Large intestine (tissue), 3 donors: ENCODE results near the gene CSRP2. TPM values are rescaled to one million over a fixed set of nuclear protein-coding genes. Genes with fewer than 3 reads are reported as not detected.

ENCODE experiments used
- DNase-seq, 2 donors: peaks; one replicate each; pipeline versions ENCODE4 v3.0.0 to v3.0.0-alpha.2; 2013
- H3K27ac ChIP-seq: one replicate; pipeline ENCODE4 v1.5.1; 2013; ENCODE audit warnings: low read length
- H3K27me3 ChIP-seq: 2 replicates; pipeline ENCODE4 v1.6.1; 2013; ENCODE audit warnings: low read length; ENCODE audit not compliant: control insufficient read depth, insufficient read depth
- H3K36me3 ChIP-seq: 2 replicates; pipeline ENCODE4 v1.6.1; 2013; ENCODE audit warnings: low read length; ENCODE audit not compliant: control insufficient read depth, insufficient read depth
- H3K4me1 ChIP-seq: one replicate; pipeline ENCODE4 v1.6.1; 2013; ENCODE audit warnings: low read length; ENCODE audit not compliant: control insufficient read depth, insufficient read depth
- H3K4me3 ChIP-seq: one replicate; pipeline ENCODE4 v1.5.1; 2013; ENCODE audit warnings: low read length
- H3K9me3 ChIP-seq: one replicate; pipeline ENCODE4 v1.6.1; 2013; ENCODE audit warnings: mild to moderate bottlenecking, low read depth, low read length, moderate library complexity; ENCODE audit not compliant: control insufficient read depth
- WGBS: methylation state at CpG from one replicate; pipeline ENCODE4 v1.1.5; 2013; ENCODE audit warnings: low lambda C conversion rate; ENCODE audit not compliant: insufficient coverage; 5-methylcytosine and 5-hydroxymethylcytosine counted together
- polyA plus RNA-seq: library from polyadenylated mRNA; unstranded; fragments of 120-200 nt; gene quantifications from one replicate; pipeline ENCODE4 v1.2.1, GENCODE V29; 2013

CSRP2 gene
- polyA plus RNA-seq, 1 donor = 29.4 TPM

- no peak for DNase-seq
- Histone ChIP-seq H3K4me1 (no peaks in the 10 kb centered on the region), H3K36me3 (no peaks in the 10 kb centered on the region), H3K9me3 (no peaks in the 10 kb centered on the region), H3K27me3 (no peaks in the 10 kb centered on the region), H3K4me3 (no peak overlapping the region), H3K27ac (no peak overlapping the region)
These were observed 37.3 kb upstream of the CSRP2 start for GRCh38 chr12:76916170-76916540.

GRCh38 chr12:76915361-76916169 lies 36.7 kb upstream of the CSRP2 start:
- Histone ChIP-seq H3K27ac (no peak overlapping the region), H3K9me3 (no peaks in the 10 kb centered on the region), H3K4me3 (no peak overlapping the region), H3K36me3 (no peaks in the 10 kb centered on the region), H3K4me1 (no peaks in the 10 kb centered on the region), H3K27me3 (no peaks in the 10 kb centered on the region)
- no peak for DNase-seq
- WGBS = 100% methylated on average over 1 of the region's 6 CpGs

- no peaks in the 10 kb centered on the region for H3K9me3 ChIP-seq
- no peaks in the 10 kb centered on the region for H3K27me3 ChIP-seq
- no peak overlapping the region for H3K27ac ChIP-seq
- no peak overlapping the region for H3K4me3 ChIP-seq
- WGBS = no CpG with 5 or more reads among the region's 2 CpGs
- H3K36me3 ChIP-seq = no peaks in the 10 kb centered on the region
- H3K4me1 ChIP-seq = no peaks in the 10 kb centered on the region
- DNase-seq = no peak
These were observed 35.5 kb upstream of the CSRP2 start for GRCh38 chr12:76914102-76914859.

GRCh38 chr12:76909290-76909689 lies 30.5 kb upstream of the CSRP2 start:
- Histone ChIP-seq H3K4me3 (no peak overlapping the region), H3K27ac (no peak overlapping the region), H3K36me3 (no peaks in the 10 kb centered on the region), H3K27me3 (no peaks in the 10 kb centered on the region), H3K4me1 (no peaks in the 10 kb centered on the region), H3K9me3 (no peaks in the 10 kb centered on the region)
- DNase-seq = no peak
- WGBS = no CpG with 5 or more reads among the region's 4 CpGs

GRCh38 chr12:76908303-76909017 lies 29.6 kb upstream of the CSRP2 start:
- no CpG with 5 or more reads among the region's 6 CpGs for WGBS
- Histone ChIP-seq H3K9me3 (no peaks in the 10 kb centered on the region), H3K27ac (no peak overlapping the region), H3K27me3 (no peaks in the 10 kb centered on the region), H3K4me3 (no peak overlapping the region), H3K36me3 (no peaks in the 10 kb centered on the region), H3K4me1 (no peaks in the 10 kb centered on the region)
- DNase-seq = no peak

GRCh38 chr12:76901628-76902380 lies 23.0 kb upstream of the CSRP2 start:
- H3K9me3 ChIP-seq = peaks cover 2% of the 10 kb centered on the region
- no peaks in the 10 kb centered on the region for H3K36me3 ChIP-seq
- no CpG with 5 or more reads among the region's 4 CpGs for WGBS

GRCh38 chr12:76899522-76899921 lies 20.7 kb upstream of the CSRP2 start:
- H3K4me3 ChIP-seq = no peak overlapping the region
- H3K36me3 ChIP-seq = no peaks in the 10 kb centered on the region
- H3K4me1 ChIP-seq = no peaks in the 10 kb centered on the region
- H3K27me3 ChIP-seq = no peaks in the 10 kb centered on the region
- DNase-seq = no peak
- no peak overlapping the region for H3K27ac ChIP-seq
- peaks cover 2% of the 10 kb centered on the region for H3K9me3 ChIP-seq
- 100% methylated on average over 1 of the region's 2 CpGs for WGBS

More at GRCh38 chr12:76901628-76902380, 23.0 kb upstream of the CSRP2 start:
- Histone ChIP-seq H3K27me3 (no peaks in the 10 kb centered on the region), H3K4me1 (no peaks in the 10 kb centered on the region), H3K27ac (no peak overlapping the region), H3K4me3 (no peak overlapping the region)
- DNase-seq = no peak

GRCh38 chr12:76898442-76898841 lies 19.6 kb upstream of the CSRP2 start:
- DNase-seq = no peak
- no CpG with 5 or more reads among the region's 1 CpG for WGBS
- no peaks in the 10 kb centered on the region for H3K4me1 ChIP-seq
- H3K9me3 ChIP-seq = peaks cover 2% of the 10 kb centered on the region
- H3K27me3 ChIP-seq = no peaks in the 10 kb centered on the region
- no peak overlapping the region for H3K4me3 ChIP-seq
- H3K36me3 ChIP-seq = no peaks in the 10 kb centered on the region
- H3K27ac ChIP-seq = no peak overlapping the region

- Histone ChIP-seq H3K4me3 (no peak overlapping the region), H3K9me3 (no peaks in the 10 kb centered on the region), H3K27ac (no peak overlapping the region), H3K36me3 (no peaks in the 10 kb centered on the region), H3K27me3 (no peaks in the 10 kb centered on the region), H3K4me1 (no peaks in the 10 kb centered on the region)
- DNase-seq = no peak
- WGBS = no CpG with 5 or more reads among the region's 1 CpG
These were observed 17.5 kb upstream of the CSRP2 start for GRCh38 chr12:76896274-76896673.

GRCh38 chr12:76895796-76896195 lies 17.0 kb upstream of the CSRP2 start:
- Histone ChIP-seq H3K36me3 (no peaks in the 10 kb centered on the region), H3K27me3 (no peaks in the 10 kb centered on the region), H3K4me1 (no peaks in the 10 kb centered on the region), H3K27ac (no peak overlapping the region), H3K4me3 (no peak overlapping the region), H3K9me3 (no peaks in the 10 kb centered on the region)
- 100% methylated on average over 1 of the region's 5 CpGs for WGBS
- DNase-seq = no peak
